Heart left ventricle (tissue), 16 donors: ENCODE data around the gene INO80C. TPM values are rescaled to one million over a fixed set of nuclear protein-coding genes. Genes with fewer than 3 reads are reported as not detected.

Experiments used
- ATAC-seq, 4 donors: fragments of 200-7000 bp; cut with Tn5 transposase; one replicate each; pipeline ENCODE4 v1.9.1; 2020 to 2022; ENCODE audit warnings: moderate library complexity in 4 of 4, mild to moderate bottlenecking in 3 of 4, moderate number of reproducible peaks in 1 of 4
- DNase-seq, 5 donors: peaks; one replicate each; pipeline ENCODE4 v3.0.0-alpha.2; 2020
- H3K27ac ChIP-seq, 12 donors: fragments of 200-600 bp; sonication (generic) in 4 of 12; one replicate each; pipeline versions ENCODE4 v1.5.0 to v1.8.0; 2016 to 2022; ENCODE audit warnings: mild to moderate bottlenecking in 2 of 12
- H3K27me3 ChIP-seq, 9 donors: fragments of 200-600 bp; sonication (generic) in 2 of 9; one replicate each; pipeline versions ENCODE4 v1.5.1 to v1.8.0; 2016 to 2022; ENCODE audit warnings: mild to moderate bottlenecking in 3 of 9
- H3K36me3 ChIP-seq, 9 donors: fragments of 200-600 bp; sonication (generic) in 2 of 9; one replicate each; pipeline versions ENCODE4 v1.5.0 to v1.8.0; 2018 to 2022; ENCODE audit warnings: mild to moderate bottlenecking in 2 of 9
- H3K4me1 ChIP-seq, 12 donors: fragments of 200-600 bp; sonication (generic) in 4 of 12; one replicate each; pipeline versions ENCODE4 v1.5.0 to v1.8.0; 2016 to 2022; ENCODE audit warnings: mild to moderate bottlenecking in 3 of 12
- H3K4me3 ChIP-seq, 12 donors: fragments of 200-600 bp; sonication (generic) in 4 of 12; one replicate each; pipeline versions ENCODE4 v1.5.0 to v1.8.0; 2017 to 2022; ENCODE audit warnings: mild to moderate bottlenecking in 9 of 12, moderate library complexity in 4 of 12
- H3K9me3 ChIP-seq, 12 donors: fragments of 200-600 bp; sonication (generic) in 4 of 12; one replicate each; pipeline versions ENCODE4 v1.5.0 to v1.8.0; 2016 to 2022; ENCODE audit warnings: mild to moderate bottlenecking in 1 of 12
- POLR2A ChIP-seq, 2 donors: fragments of 450-650 bp; IDR thresholded peaks; one replicate each; pipeline ENCODE4 v1.6.1; 2017; ENCODE audit warnings: antibody characterized with exemption in 2 of 2, mild to moderate bottlenecking in 2 of 2, moderate library complexity in 2 of 2
- WGBS, 4 donors: extraction: QIAGEN DNeasy Blood & Tissue Kit in 2 of 4; methylation state at CpG; one replicate each; pipeline versions ENCODE4 v1.1.5 to v1.1.7; 2013 to 2018; 5-methylcytosine and 5-hydroxymethylcytosine counted together
- intact Hi-C, 10 donors: fragments of 100-400 bp; cut with DNase I; formaldehyde crosslinking; loops; one replicate each; pipeline versions ENCODE4 v1.11.1 to v1.14.2; 2022
- polyA plus RNA-seq, 2 donors: library from polyadenylated mRNA; stranded (reverse); fragments of 200-250 nt; gene quantifications; one replicate each; pipeline ENCODE4 v1.2.3, GENCODE V29; 2013
- total RNA-seq, 9 donors: library from RNA; depleted of rRNA in 2 of 9; stranded (reverse); fragments of >200 nt in 2 of 9; fragmentation: NEBNext Ultra II Directional in 3 of 9; extraction: Animal tissue kit (Norgen Biotek cat#: 25700) in 3 of 9; gene quantifications; one replicate each; pipeline versions ENCODE4 v1.1.0 to v1.2.4, GENCODE V29; 2016 to 2023
- TF ChIP-seq, protein P1 (sequence below), 12 donors: fragments of 200-600 bp; sonication (generic) in 4 of 12; IDR thresholded peaks; one replicate each; pipeline versions ENCODE4 v1.5.0 to v1.8.0; 2018 to 2022; ENCODE audit warnings: antibody characterized with exemption in 12 of 12, mild to moderate bottlenecking in 5 of 12
- donor health status: ischemic (EF 13 %, LVEDD 7.1; RV severe dilation, severe dysfunction).
- donor health status: healthy with polysubstance abuse.
- donor health status: DM: no; HTN: yes; CAD: no.
- donor health status: DM: no; HTN: no; CAD: no.
- donor health status: ischemic (EF 25% LVEDD 6.9; RV normal size, moderate dysfunction).
- donor health status: ischemic (EF 25% LVEDD 5.7; RV mildly dilated, moderate dysfunction).
- donor health status: healthy.
- donor health status: DM: yes; HTN: yes; CAD: no.
- donor health status: ischemic (EF 35%, LVEDD 5.7; RV mildly dilated, moderate dysfunction).
- donor health status: nonischemic (EF 11% LVEDD 7.7; RV severe dilation, severe dysfunction).
- donor health status: DM: yes; HTN: yes; CAD: no.
- donor health status: PGD.
- donor health status: ischemic (EF 29% LVEDD 5.4; RV normal size, mild dysfunction).
- donor health status: nonischemic (EF 23%, LVEDD 6.1; RV moderate dilation, normal function).

Gene INO80C
- total and polyA plus RNA-seq, 11 donors, result 5.6 to 29.0 (median 22.3) TPM

DNA sequence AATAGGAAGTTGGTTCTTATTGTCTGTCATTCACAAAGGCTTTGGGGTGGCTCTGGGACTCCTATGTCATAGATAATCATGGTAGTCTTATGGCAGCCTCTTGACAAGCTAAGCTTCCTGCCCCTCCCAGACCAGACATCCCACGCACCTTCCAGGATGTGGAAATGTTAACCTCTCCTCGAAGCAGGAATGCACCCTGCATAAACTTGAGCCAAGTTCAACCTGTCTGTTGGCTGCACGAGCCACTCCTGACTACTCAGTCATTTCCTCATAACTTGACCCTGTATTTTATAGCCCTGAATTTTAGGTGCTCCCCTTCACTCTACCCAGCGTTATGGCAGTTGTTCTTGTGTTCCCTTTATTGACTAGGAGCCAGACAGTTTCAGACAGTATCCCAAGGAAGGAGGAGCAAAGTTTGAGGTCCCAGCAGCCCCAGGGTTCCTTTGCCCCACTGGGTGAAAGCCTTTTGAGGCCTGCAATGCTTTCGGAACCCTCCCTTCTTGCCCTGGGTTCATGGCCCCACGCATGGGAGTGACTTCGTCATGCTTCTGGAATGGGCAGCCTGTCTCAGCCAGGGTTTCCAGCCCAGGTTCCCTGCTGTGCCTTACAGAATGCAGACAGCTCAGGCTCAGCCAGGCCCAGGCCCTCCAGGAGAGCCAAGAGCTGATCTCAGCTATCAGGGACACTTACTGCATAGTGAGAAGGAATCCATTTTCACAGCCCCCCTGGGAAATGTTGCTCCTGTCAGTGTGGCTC, 15.6 kb upstream of the INO80C start:
- peak; percentile 71 to 86 (median 80) for ATAC-seq
- TF ChIP-seq POLR2A (IDR thresholded peaks at IDR 0.05), result no peak
- TF ChIP-seq, protein P1, sequence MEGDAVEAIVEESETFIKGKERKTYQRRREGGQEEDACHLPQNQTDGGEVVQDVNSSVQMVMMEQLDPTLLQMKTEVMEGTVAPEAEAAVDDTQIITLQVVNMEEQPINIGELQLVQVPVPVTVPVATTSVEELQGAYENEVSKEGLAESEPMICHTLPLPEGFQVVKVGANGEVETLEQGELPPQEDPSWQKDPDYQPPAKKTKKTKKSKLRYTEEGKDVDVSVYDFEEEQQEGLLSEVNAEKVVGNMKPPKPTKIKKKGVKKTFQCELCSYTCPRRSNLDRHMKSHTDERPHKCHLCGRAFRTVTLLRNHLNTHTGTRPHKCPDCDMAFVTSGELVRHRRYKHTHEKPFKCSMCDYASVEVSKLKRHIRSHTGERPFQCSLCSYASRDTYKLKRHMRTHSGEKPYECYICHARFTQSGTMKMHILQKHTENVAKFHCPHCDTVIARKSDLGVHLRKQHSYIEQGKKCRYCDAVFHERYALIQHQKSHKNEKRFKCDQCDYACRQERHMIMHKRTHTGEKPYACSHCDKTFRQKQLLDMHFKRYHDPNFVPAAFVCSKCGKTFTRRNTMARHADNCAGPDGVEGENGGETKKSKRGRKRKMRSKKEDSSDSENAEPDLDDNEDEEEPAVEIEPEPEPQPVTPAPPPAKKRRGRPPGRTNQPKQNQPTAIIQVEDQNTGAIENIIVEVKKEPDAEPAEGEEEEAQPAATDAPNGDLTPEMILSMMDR (IDR thresholded peaks at IDR 0.05), result no peak
- Histone ChIP-seq H3K4me3 (no peak overlapping the region), H3K4me1 (peaks cover 0 to 35% (median 14%) of the 10 kb centered on the region in 12 donors), H3K27me3 (no peaks in the 10 kb centered on the region), H3K27ac (peak overlapping the region in 7 of 12 donors; percentile 3 to 59 (median 29)), H3K36me3 (no peaks in the 10 kb centered on the region), H3K9me3 (no peaks in the 10 kb centered on the region)
- 49 to 67% (median 60%) methylated on average over 7 of the region's 7 CpGs for WGBS, 4 donors
- intact Hi-C loops, result loop anchor here in 2 of 10 donors (5.0 to 10.0 kb wide), 2 partner anchors 69 to 279 kb away; partner anchors contain the start of gene GALNT1 (in 1 of the 2)
- DNase-seq, result peak in 4 of 5 donors; percentile 47 to 70 (median 65)

DNA sequence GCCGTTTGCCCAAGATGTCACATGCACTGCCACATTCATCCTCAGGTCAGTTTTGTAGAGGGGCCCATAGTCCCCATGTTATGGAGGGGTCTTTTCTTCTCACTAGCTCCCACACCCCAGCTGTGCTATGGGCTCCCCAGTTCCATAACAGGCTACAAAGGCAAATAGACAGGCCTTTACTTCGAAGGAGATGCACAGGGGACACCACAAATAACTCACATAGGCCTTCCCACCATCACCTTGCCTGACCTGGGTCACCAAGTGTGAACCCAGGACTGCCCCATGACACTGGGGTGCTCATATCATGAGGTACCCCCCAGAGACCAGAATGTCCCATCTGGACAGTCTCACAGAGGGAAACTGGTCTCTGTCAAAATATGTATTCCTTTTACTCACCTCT, 15.0 kb upstream of the INO80C start:
- Histone ChIP-seq H3K4me3 (no peak overlapping the region), H3K36me3 (no peaks in the 10 kb centered on the region), H3K9me3 (no peaks in the 10 kb centered on the region), H3K27me3 (no peaks in the 10 kb centered on the region), H3K4me1 (peaks cover 0 to 35% (median 14%) of the 10 kb centered on the region in 12 donors), H3K27ac (peak overlapping the region in 1 of 12 donors; percentile 56)
- TF ChIP-seq POLR2A (IDR thresholded peaks at IDR 0.05), result no peak
- TF ChIP-seq, protein P1 (IDR thresholded peaks at IDR 0.05), result no peak
- WGBS, 4 donors, result 94 to 100% (median 96%) methylated on average over 2 of the region's 2 CpGs
- intact Hi-C loops, result loop anchor here in 2 of 10 donors (5.0 to 10.0 kb wide), 2 partner anchors 70 to 278 kb away; partner anchors contain the start of gene GALNT1 (in 1 of the 2)
- ATAC-seq, result no peak
- no peak for DNase-seq

DNA sequence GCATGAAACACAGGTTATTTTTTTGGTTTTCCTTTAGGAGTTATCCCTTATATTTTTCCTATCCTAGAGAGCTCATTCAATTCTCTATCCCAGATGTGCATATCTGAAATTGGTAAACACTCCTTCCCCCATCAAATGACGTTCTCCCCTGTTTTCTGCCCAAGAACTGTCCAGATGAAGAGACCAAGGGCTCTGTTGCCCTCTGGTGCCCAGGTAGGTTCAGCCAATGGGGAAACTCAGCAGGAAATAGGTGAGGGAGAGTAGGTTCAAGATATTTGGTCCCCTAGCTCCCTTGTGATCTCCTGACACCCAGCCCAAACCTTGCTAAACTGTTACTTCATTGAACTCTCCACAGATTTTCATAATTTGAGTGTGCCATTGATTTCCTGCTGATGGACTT, 14.1 kb upstream of the INO80C start:
- peaks cover 0 to 35% (median 14%) of the 10 kb centered on the region in 12 donors for H3K4me1 ChIP-seq
- no peaks in the 10 kb centered on the region for H3K9me3 ChIP-seq
- 82 to 100% (median 86%) methylated on average over 1 of the region's 1 CpG for WGBS, 4 donors
- ATAC-seq (no peak), DNase-seq (no peak)
- H3K27ac ChIP-seq, result no peak overlapping the region
- H3K4me3 ChIP-seq, result no peak overlapping the region
- no peak for TF ChIP-seq POLR2A (IDR thresholded peaks at IDR 0.05)
- TF ChIP-seq, protein P1 (IDR thresholded peaks at IDR 0.05), result no peak
- intact Hi-C loops, result loop anchor here in 2 of 10 donors (5.0 to 10.0 kb wide), 2 partner anchors 70 to 277 kb away; partner anchors contain the start of gene GALNT1 (in 1 of the 2)
- H3K36me3 ChIP-seq, result no peaks in the 10 kb centered on the region
- H3K27me3 ChIP-seq, result no peaks in the 10 kb centered on the region

DNA sequence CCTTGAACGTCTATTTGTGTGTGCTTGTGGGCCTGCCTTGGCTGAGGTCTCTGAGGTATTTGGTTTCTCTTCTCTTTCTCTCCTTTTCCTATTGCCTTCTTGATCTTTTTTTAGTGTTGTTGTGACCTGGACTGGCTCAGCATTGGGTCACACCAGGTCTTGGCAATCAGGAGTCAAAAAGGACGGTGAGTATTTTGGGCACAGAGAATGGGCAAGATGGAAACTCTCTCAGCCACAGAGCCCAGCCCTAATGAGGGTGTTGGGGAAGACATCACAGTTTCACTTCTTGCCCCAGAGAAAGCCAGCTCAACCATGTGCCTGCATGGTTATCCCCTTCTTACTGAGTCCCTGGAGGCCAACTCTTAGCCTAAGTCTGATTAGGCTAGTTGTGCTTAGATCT, 13.7 kb upstream of the INO80C start:
- intact Hi-C loops, result loop anchor here in 2 of 10 donors (5.0 to 10.0 kb wide), 2 partner anchors 71 to 277 kb away; partner anchors contain the start of gene GALNT1 (in 1 of the 2)
- H3K27me3 ChIP-seq, result no peaks in the 10 kb centered on the region
- H3K36me3 ChIP-seq, result no peaks in the 10 kb centered on the region
- H3K27ac ChIP-seq, result no peak overlapping the region
- DNase-seq, result no peak
- TF ChIP-seq, protein P1 (IDR thresholded peaks at IDR 0.05), result no peak
- TF ChIP-seq POLR2A (IDR thresholded peaks at IDR 0.05), result no peak
- no peak overlapping the region for H3K4me3 ChIP-seq
- H3K9me3 ChIP-seq, result no peaks in the 10 kb centered on the region
- H3K4me1 ChIP-seq, result peaks cover 0 to 32% (median 14%) of the 10 kb centered on the region in 12 donors
- ATAC-seq, result peak in 1 of 4 donors; percentile 30
- 44 to 71% (median 65%) methylated on average over 2 of the region's 2 CpGs for WGBS, 4 donors
